Activated CD4-positive, alpha-beta T cell treated with anti-CD3 and anti-CD28 coated beads for 24 hours (primary cell): ENCODE measurements around the gene FABP7.

Experiments used
- DNase-seq, 2 donors: peaks; one replicate each; pipeline ENCODE4 v3.0.0-alpha.2; 2020; ENCODE audit warnings: low read depth in 2 of 2

Gene FABP7

DNA sequence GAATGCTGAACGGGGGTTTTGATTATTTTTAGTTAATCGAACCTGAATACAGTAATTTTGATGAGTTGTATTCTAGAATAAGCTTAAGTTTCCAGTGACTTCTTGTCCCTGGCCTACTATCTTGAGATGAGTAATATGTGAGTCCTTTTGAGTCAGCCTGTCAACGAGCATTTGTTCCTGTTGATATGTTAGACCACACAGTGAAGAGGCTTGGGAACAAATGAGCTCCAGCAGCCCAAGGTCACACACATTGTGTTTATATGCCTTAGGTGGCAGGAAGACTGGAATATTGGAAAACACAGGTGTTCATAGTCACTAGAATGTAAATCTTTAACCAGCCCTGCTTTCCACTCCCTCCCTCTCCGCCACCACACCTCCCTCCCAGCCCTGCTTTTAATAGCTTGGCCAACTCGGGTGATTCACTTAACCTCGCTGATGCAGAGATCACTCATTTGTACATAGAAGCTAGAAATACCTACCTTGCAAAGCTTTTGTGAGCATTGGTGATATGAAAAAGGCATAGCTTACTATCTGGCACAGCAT is 18.7 kb downstream of the FABP7 start:
- DNase-seq = no peak

DNA sequence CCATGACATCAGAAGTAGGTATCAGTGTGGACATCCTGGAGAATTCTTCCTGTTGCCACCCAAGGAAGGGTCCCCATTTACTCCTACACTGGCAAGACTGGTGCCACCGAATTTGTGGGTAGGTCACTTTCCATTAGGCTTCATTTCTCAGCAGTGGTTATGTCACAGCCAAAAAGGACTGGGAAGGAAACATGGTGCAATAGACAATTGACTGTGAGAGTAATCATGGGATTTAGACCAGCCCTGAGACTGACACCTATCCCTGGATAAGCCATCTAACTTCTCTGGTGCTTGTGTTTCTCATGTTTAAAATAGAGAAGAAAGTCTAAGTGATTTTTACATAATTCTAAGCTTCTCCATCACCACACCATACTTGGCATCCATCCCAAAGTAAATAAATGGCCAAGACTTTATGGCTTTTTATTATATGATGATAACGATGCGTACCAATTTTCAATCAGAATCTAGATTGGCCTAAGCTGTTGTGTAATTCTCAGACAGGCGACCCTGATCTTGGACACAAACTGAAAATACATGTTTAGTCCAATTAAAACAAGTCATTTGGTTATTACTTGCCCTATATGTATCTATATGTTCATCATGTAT is 19.7 kb downstream of the FABP7 start:
- DNase-seq = no peak

DNA sequence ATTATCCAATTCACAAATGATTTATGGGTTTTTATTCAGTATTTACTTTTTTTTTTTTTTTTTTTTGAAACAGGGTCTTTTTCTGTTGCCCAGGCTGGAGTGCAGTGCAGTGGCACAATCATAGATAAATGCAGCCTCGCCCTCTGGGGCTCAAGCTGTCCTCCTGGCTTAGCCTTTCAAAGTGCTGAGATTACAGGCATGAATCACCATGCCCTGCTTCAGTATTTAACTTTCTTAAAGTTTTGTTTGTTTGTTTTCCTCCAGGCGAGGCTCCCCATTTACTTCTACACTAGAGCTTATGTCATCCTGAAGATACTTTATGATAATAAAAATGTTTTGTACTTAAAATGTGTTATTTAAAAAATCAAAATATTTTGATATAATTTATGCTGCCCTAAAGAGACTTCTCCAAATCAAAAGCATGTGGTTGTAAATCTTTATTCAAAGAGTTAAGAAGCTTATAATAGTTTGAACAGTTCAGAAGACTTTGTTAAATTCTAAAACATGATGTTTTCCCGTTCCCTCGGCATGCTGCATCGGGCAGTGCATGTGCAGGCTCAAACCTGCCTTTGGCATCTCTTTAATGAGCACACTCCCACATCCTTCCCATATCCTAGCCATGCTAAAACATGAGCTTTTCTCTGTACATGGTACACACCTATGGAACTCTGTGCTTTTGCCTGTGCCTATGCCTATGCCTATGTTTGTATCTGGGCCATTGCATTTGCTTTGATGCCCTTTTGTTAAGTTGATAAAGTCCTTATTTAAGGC is 20.6 kb downstream of the FABP7 start:
- no peak for DNase-seq

DNA sequence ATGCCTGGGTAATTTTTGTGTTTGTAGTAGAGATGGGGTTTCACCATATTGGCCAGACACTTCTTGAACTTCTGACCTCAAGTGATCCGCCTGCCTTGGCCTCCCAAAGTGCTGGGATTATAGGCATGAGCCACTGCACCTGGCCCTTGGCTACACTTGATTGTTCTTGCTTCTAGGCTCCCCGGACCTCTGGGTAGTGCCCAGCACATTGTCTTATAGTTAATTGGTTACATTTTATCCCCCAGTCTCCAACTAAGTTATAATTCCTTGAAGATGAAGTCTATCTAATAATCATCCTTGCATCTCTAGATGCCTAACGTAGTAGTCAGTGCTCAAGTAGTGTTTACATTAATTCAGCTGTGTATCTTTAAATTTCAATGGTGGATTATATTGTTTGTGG is 21.4 kb downstream of the FABP7 start:
- no peak for DNase-seq

DNA sequence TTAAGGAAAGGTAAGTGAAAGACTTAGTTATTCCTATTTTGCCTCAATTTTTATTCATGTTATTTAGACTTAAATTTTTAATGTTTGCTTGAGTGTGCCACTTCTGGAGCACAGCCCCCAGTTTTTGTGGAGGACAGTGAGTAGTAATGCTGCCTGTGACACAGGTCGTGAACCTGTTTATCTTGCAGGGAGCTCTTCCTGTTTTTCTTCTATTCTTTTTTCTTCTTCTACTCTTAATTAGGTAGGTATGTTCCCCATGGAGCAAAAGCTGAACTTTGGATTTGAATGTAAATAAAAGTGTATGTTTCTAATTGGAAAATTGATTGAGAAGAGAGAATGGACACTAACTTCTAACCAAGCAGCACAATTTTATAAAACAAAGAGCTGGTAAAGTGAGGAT is 21.9 kb downstream of the FABP7 start:
- no peak for DNase-seq

DNA sequence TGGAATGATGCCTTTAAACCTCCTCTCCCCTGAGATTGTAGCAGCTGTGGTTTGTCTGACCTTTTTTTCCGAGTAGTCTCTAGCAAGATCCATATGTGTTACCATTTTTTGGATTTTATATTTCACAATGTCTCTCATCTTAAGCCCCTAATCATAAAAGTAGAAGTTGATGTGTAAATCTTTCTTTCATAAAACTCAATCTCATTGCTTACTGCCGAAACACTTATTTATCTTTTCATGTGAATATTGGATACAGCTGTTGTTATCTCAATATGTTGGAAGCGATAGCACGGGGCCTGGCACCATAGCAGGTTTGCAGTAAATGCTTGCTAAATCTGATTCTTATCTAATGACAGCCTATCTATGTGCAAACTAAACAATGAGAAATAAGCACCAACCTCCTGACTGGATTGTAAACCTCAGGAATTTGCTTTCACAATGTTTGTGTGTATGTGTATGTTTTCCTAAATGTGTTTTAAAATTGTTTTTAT is 23.7 kb downstream of the FABP7 start:
- no peak for DNase-seq

DNA sequence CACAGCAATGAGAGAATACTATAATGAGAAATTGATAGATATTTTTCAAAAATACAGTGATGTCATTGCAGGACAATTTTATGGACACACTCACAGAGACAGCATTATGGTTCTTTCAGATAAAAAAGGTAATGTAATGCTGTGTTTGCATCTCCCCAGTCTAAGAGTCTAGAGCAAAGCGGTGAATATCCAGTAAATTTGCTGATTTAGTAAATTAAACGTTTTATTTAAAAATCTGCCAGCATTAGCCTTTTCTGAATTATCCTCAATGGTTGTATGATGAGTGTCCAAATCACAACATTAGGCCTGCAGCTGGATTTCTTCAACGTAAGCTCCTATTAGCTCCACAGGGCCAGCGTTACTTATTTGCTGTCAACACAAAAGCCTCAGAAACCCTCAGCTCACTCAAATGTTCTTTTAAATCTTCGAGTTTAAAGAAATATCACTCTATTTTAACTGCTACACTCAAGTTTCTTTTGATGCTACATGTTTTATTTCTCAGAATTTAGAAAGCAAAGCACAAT is 25.5 kb downstream of the FABP7 start:
- no peak for DNase-seq

DNA sequence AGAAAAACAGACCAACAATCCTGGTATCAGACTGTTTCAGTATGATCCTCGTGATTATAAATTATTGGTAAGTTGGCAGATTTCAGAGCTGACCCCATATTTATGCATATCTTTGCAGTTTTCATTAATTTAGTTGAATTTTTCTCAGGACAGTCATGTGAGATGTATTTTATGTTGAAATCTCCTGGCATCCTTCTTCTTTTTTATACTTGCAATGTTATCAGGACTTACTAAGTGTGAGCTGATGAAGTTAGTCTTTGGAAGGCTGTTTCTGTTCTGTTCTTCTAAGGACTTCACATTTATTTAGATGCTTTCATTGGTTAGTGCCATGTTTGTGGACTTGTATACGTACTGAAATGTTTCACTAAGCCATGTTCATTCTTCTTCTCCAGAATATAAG is 26.8 kb downstream of the FABP7 start:
- no peak for DNase-seq

DNA sequence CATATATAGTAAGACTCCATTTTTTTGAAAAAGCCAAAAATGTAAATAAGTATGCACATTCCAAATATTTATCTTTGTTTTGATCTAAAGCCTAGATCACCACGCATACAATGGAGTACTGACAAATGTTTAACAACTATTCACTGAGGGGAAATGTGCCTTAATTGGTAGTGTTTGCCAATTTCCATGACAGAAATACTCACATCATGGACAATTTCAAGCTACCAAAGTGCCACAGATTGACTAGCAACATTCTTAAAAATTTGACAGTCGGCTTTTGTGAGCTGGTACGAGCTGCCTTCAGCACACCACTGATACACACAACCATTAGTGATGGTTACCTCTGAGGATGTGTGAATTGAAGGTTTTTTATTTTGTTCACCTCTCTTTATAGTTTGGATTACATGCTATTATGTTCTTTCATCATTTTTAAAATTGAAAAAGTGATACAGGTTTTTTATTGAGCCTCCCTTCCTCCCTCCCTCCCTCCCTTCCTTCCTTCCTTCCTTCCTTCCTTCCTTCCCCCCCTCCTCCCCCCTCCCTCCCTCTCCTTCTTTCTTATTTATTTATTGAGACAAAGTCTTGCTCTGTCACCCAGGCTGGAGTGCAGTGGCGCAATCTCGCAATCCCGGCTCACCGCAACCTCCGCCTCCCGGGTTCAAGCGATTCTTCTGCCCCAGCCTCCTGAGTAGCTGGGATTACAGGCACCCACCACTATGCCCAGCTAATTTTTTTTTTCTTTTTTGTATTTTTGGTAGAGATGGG is 28.8 kb downstream of the FABP7 start:
- DNase-seq = no peak

DNA sequence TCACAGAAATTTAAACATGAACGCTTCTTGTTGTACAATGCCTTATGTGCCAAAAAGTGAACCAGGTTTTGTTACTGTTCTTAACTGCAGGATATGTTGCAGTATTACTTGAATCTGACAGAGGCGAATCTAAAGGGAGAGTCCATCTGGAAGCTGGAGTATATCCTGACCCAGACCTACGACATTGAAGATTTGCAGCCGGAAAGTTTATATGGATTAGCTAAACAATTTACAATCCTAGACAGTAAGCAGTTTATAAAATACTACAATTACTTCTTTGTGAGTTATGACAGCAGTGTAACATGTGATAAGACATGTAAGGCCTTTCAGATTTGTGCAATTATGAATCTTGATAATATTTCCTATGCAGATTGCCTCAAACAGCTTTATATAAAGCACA is 29.5 kb downstream of the FABP7 start:
- no peak for DNase-seq

DNA sequence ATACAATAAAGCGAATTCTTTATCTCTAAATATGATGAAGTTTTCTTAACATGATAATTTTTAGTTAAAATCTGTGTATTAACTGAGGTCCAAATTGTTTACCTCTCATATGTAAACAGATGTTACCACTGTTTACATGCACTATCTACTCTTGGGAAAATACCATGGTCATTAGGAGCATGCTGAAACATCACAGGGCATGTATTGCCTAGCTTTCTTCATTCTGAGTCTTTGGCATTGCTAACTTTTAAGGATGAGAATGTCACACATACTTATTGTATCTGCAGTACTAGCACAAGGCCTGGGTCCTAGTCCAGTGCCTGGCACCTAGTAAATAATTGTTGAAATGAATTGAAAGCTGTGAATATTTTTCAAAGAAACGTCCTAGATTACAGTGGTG is 30.2 kb downstream of the FABP7 start:
- DNase-seq = no peak

DNA sequence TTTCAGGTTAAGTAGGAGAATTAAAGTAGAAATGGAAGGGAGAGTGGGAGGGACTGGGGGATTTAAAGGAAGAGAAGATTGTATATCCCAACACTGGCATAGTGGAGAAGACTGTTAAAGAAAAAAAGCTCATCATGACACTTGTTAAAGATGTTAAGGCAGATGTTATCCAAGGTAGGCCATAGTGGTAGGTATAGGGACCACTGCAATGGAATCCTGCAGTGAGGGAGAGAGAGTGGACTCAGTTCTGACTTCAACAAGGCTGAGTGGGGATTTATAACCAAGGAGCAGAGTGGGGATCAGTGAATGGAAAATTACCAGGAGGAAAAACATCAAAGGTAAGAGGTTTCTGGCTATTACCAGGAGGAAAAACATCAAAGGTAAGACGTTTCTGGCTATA is 30.7 kb downstream of the FABP7 start:
- no peak for DNase-seq

DNA sequence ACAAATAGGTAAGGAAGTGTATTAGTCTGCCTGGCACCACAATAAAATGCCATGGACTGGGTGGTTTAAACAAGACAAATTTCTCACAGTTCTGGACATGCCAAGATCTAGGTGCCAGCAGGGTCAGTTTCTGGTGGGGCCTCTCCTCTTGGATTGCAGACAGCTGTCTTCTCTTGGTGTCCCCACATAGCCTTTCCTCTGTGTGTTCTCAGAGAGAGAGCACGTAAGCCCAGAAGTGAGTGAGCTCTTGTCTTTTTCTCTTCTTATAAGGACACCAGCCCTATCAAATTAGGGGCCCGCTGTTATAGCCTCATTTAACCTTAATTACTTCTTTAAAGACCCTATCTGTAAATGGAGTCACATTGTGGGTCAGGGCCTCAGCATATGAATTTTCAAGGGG is 37.8 kb downstream of the FABP7 start:
- DNase-seq = no peak

DNA sequence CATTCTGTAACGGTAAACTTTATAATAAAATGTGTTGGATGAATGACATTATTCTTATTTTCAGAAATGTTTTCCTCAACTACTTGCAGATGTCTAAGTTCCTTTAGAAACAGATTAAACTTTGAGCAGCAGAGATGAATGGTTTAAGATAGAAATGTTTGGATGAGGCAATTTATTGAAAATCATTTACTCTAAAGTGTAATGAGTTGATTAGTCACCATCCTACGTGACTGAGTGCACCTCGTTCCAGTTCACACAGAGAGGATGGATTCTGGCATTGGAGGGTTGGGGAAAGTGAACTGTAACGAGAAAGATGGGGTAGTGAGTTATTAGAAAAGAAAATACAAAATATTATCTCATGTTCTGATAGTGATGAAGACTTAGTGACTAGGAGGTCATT is 38.2 kb downstream of the FABP7 start:
- no peak for DNase-seq

DNA sequence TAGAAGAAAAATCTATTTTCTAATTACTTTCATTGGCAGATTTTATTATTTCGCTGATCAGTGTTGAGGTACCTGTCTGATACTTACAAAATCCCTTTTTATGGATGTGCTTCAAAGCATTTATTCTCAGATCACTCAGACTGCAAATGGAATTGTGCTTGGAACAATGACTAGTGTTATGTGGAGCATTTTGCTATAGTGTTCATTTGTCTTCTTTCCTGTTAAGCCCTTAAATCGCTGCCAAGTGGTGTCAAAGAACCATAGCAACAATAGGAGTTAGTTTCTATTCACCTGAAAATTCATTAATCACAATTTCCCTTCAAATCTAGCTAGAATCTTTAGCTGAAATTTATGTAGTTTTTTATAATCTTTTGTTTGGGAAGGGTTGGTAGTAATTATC is 39.4 kb downstream of the FABP7 start:
- DNase-seq = no peak

DNA sequence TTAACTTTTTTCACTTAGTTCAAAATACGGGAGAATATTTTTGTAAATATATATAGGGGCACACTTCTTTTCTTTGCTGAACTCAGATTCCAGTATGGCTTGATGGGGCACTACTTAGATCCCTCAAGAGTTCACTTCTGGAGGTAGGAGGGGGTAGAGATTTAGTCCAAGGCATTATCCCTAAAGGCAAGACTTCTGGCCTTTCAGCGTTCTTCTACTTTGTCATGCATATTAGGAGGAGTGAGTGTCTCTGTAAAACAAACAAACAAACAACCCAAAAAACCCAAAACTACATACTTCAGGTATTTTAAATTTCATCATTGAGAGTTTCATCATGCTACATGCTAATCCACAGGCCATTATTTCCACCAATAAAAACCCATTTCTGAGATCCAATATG is 41.6 kb downstream of the FABP7 start:
- no peak for DNase-seq

DNA sequence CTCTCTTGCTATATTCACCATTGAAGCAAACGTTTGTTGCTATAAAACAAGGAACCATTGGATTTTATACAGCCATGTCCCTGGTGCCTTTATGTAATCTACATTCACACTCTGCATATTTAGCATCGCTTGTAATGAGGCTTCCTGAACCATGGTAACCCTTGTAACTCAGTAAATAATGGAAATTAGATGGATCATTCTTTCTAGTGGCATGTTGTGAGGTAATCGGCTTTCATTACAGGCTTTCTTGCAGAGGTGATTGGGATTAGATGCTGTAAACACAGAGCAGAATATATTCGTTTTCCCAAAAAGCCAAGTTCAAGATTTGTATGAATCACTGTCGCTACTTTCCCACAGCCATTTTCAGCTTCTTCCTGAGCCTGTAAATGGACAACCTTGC is 45.6 kb downstream of the FABP7 start:
- DNase-seq = no peak

DNA sequence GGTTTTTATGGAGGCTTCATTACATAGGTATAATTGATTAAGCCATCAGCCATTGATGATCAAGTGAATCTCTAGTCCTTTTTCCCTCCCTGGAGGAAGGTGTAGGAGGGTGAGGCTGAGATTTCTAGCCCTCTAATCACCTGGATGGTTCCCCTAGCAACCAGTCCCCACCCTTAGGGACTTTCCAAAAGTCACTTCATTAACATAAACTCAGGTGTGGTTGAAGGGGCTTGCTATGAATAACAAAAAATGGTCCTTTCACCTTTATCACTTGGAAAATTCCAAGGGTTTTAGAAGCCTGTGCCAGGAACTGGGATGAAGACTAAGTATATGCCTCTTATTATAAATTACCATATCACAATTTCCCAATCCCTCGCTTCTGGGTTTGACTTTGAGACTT is 49.9 kb downstream of the FABP7 start:
- DNase-seq = no peak

DNA sequence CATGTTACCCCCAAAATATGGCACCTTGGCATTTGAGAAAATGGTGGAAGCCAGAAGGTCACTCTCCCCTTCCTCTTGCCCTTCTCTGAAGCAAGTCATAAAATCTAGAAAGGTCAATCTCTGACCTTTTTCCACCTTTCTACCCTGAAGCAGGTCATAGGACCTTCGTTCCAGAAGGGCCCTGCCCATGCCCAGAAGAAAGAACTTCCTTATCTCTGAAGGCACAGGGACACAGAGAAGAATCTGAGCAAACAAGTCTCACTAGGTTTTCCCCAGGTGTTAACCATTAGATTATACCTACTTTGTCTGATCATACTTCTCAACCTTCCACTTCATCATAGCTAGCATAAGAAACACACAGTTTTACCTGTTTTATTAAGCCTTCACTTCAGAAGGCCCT is 52.0 kb downstream of the FABP7 start:
- DNase-seq = no peak

DNA sequence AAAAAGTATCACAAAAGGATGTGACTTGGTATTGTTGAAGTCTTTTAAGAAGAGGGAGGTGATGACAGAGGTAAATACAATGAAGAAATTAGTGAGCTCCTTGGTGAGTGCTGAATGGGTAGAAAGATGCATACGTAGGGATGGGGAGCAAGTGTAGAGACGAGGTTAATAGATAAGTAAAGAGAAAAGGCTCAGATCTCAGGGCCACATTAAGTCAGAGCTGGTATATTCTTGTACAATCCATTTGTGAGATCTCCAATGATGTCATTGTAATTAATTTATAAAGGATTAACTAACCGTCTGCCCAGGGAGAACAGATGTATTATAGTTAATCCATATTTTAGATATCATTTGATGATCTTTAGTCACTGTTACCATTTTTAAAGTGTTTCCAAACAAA is 52.9 kb downstream of the FABP7 start:
- no peak for DNase-seq

DNA sequence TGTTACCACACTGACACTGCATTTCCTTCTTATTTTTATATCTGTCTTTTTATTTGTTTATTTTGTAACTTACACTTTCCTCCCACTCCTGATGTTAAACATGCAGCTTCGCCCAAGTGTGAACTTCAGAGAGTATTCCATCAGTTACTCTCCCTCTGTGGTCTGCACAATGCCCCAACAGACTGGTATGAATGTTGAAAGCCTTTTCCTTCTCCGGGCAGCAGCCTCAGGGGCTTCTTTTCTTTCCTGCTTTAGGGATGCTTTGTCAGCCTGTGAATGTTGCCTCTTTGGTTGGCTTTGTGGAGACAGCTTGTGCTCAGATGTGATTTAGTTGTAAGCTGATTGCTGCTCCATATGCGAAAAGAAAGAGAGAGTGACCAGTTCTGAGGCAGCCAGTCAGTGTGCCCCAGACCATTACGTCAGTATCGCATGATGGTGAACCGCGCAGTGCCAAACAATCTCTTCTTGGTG is 53.5 kb downstream of the FABP7 start:
- DNase-seq = no peak
